ENCODE measurements around the gene GINS1. TPM values are rescaled to one million over a fixed set of nuclear protein-coding genes. Genes with fewer than 3 reads are reported as not detected.

GINS1 gene
- total and polyA plus RNA-seq, 2 of the 13 experiments (the other 11 are each of a cell fraction or from before 2014, with no cell fraction given) = 14.6 to 59.9 TPM

DNA sequence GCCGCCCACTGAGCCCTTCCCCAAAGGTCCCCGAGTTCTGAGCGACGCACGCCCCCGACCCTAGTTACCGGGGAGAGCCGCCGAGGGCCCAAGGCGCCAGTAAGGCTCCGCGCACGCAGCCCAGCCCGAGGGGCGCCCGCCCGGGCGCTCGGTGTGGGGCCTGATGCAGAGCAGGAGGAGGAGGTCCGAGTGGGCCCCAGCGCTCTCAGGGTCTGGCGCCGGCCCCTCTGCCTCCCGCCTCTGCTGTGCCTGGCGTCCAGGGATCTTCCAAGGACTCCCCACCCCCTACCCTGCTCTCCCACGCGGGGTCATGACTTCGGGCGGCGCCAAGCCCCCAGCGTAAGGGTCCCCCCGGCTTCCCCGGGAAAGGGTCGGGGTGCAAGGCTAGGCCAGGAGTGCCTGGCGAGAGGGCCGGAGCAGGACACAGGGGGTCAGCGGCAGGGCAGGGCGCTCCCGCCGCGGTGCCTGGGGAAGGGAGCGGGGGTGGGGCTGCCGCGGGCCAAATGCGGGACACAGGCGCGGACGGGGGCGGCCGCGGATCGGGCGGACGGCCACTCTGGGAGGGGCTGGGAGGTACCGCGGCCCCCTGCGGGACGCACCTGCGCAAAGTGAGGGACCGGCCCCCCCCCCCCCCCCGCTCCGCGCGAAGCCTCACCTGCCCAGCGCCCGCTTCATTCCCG, 17.5 kb upstream of the GINS1 start (continued):
- TF ChIP-seq, protein P1, sequence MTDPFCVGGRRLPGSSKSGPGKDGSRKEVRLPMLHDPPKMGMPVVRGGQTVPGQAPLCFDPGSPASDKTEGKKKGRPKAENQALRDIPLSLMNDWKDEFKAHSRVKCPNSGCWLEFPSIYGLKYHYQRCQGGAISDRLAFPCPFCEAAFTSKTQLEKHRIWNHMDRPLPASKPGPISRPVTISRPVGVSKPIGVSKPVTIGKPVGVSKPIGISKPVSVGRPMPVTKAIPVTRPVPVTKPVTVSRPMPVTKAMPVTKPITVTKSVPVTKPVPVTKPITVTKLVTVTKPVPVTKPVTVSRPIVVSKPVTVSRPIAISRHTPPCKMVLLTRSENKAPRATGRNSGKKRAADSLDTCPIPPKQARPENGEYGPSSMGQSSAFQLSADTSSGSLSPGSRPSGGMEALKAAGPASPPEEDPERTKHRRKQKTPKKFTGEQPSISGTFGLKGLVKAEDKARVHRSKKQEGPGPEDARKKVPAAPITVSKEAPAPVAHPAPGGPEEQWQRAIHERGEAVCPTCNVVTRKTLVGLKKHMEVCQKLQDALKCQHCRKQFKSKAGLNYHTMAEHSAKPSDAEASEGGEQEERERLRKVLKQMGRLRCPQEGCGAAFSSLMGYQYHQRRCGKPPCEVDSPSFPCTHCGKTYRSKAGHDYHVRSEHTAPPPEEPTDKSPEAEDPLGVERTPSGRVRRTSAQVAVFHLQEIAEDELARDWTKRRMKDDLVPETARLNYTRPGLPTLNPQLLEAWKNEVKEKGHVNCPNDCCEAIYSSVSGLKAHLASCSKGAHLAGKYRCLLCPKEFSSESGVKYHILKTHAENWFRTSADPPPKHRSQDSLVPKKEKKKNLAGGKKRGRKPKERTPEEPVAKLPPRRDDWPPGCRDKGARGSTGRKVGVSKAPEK (CRISPR knock-in tag; IDR thresholded peaks at IDR 0.05; ENCODE audit: borderline replicate concordance) = peak; percentile 82; the same call in 1 of the 2 replicates
- TF ChIP-seq, protein P2, sequence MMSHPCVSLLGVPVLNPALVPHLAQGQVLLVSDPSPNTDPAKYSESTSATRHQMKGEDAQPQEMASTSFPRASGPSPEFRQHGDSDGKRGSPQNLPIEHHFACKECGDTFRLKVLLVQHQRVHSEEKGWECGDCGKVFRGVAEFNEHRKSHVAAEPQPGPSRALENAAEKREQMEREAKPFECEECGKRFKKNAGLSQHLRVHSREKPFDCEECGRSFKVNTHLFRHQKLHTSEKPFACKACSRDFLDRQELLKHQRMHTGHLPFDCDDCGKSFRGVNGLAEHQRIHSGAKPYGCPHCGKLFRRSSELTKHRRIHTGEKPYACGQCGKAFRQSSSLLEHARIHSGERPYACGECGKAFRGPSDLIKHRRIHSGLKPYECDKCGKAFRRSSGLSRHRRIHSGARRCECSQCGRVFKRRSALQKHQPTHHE (CRISPR knock-in tag; IDR thresholded peaks at IDR 0.05; ENCODE audit: borderline replicate concordance) = peak; percentile 62; the same call in 1 of the 2 replicates
- TF ChIP-seq ZEB1 (IDR thresholded peaks at IDR 0.05; ENCODE audit: insufficient replicate concordance, low read depth) (no peak), ZNF235 (CRISPR knock-in tag; IDR thresholded peaks at IDR 0.05; ENCODE audit: borderline replicate concordance) (peak; percentile 95), SRF (IDR thresholded peaks at IDR 0.05; ENCODE audit: low read depth, low read length) (no peak), AKAP8 (CRISPR knock-in tag; IDR thresholded peaks at IDR 0.05) (peak; percentile 67; the same call in 1 of the 2 replicates), ZNF598 (CRISPR knock-in tag; IDR thresholded peaks at IDR 0.05; ENCODE audit: borderline replicate concordance) (peak; percentile 71; the same call in 1 of the 2 replicates), POLR2G (IDR thresholded peaks at IDR 0.05; ENCODE audit: low read depth, low read length) (peak; percentile 4; the same call in 1 of the 2 replicates), ERF (CRISPR knock-in tag; IDR thresholded peaks at IDR 0.05) (no peak), ZBTB7A (CRISPR knock-in tag; IDR thresholded peaks at IDR 0.05) (peak; percentile 67; the same call in 1 of the 2 replicates), SOX5 (CRISPR knock-in tag; IDR thresholded peaks at IDR 0.05; ENCODE audit: borderline replicate concordance) (no peak; the same call in 1 of the 2 replicates), KLF15 (CRISPR knock-in tag; IDR thresholded peaks at IDR 0.05; ENCODE audit: borderline replicate concordance) (peak; percentile 85; the same call in 1 of the 2 replicates), TBX3 (IDR thresholded peaks at IDR 0.05; ENCODE audit: borderline replicate concordance) (no peak), MAFF (IDR thresholded peaks at IDR 0.05; ENCODE audit: low read depth, low read length) (no peak), HOXA5 (CRISPR knock-in tag; IDR thresholded peaks at IDR 0.05) (peak; percentile 61; the same call in 1 of the 2 replicates), SPEN (CRISPR knock-in tag; IDR thresholded peaks at IDR 0.05; ENCODE audit: low read depth) (peak; percentile 79)
- TF ChIP-seq, protein P3, sequence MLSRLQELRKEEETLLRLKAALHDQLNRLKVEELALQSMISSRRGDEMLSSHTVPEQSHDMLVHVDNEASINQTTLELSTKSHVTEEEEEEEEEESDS (CRISPR knock-in tag; IDR thresholded peaks at IDR 0.05; ENCODE audit: borderline replicate concordance) = no peak
- TF ChIP-seq, protein P4, sequence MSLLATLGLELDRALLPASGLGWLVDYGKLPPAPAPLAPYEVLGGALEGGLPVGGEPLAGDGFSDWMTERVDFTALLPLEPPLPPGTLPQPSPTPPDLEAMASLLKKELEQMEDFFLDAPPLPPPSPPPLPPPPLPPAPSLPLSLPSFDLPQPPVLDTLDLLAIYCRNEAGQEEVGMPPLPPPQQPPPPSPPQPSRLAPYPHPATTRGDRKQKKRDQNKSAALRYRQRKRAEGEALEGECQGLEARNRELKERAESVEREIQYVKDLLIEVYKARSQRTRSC (CRISPR knock-in tag; IDR thresholded peaks at IDR 0.05; ENCODE audit: low read depth) = no peak
- TF ChIP-seq, protein P5, sequence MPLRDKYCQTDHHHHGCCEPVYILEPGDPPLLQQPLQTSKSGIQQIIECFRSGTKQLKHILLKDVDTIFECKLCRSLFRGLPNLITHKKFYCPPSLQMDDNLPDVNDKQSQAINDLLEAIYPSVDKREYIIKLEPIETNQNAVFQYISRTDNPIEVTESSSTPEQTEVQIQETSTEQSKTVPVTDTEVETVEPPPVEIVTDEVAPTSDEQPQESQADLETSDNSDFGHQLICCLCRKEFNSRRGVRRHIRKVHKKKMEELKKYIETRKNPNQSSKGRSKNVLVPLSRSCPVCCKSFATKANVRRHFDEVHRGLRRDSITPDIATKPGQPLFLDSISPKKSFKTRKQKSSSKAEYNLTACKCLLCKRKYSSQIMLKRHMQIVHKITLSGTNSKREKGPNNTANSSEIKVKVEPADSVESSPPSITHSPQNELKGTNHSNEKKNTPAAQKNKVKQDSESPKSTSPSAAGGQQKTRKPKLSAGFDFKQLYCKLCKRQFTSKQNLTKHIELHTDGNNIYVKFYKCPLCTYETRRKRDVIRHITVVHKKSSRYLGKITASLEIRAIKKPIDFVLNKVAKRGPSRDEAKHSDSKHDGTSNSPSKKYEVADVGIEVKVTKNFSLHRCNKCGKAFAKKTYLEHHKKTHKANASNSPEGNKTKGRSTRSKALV (CRISPR knock-in tag; IDR thresholded peaks at IDR 0.05) = peak; percentile 70; the same call in 1 of the 2 replicates
- TF ChIP-seq, protein P6, sequence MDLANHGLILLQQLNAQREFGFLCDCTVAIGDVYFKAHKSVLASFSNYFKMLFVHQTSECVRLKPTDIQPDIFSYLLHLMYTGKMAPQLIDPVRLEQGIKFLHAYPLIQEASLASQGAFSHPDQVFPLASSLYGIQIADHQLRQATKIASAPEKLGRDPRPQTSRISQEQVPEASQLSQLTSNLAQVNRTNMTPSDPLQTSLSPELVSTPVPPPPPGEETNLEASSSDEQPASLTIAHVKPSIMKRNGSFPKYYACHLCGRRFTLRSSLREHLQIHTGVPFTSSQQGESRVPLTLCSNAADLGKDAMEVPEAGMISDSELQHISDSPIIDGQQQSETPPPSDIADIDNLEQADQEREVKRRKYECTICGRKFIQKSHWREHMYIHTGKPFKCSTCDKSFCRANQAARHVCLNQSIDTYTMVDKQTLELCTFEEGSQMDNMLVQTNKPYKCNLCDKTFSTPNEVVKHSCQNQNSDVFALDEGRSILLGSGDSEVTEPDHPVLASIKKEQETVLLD (CRISPR knock-in tag; IDR thresholded peaks at IDR 0.05; ENCODE audit: low read depth) = peak; percentile 28; the same call in 1 of the 2 replicates

Measured in HepG2 (cell line).